PFSK-1 (cell line): ENCODE results near the gene BMAL1.

Experiments used
- FOXP2 ChIP-seq: optimal IDR thresholded peaks from 2 replicates; pipeline ENCODE3; 2011; ENCODE audit warnings: borderline replicate concordance, control low read depth, inconsistent platforms; ENCODE audit not compliant: insufficient read depth; ENCODE audit errors: extremely low read length, extremely low read depth
- POLR2AphosphoS5 ChIP-seq: IDR thresholded peaks from 2 replicates; pipeline ENCODE4 v1.6.1; 2012; ENCODE audit warnings: low read depth, mild to moderate bottlenecking, control low read depth, low read length, moderate library complexity
- SIN3A ChIP-seq: IDR thresholded peaks from 2 replicates; pipeline ENCODE4 v1.6.1; 2012; ENCODE audit warnings: mild to moderate bottlenecking, low read length, moderate library complexity, borderline replicate concordance; ENCODE audit not compliant: insufficient read depth
- TAF1 ChIP-seq: IDR thresholded peaks from 2 replicates; pipeline ENCODE4 v1.6.1; 2012; ENCODE audit warnings: low read length, control low read depth, borderline replicate concordance; ENCODE audit not compliant: insufficient read depth
- TF ChIP-seq, protein P1 (sequence below), 2 experiments: IDR thresholded peaks; 2 replicates each; pipeline versions ENCODE4 v1.6.1 to v1.8.0; 2011 to 2012; ENCODE audit warnings: low read depth in 2 of 2, low read length in 2 of 2, control low read depth in 1 of 2, inconsistent platforms in 1 of 2, mild to moderate bottlenecking in 1 of 2, moderate library complexity in 1 of 2; ENCODE audit not compliant: insufficient read depth in 1 of 2

The BMAL1 gene

DNA sequence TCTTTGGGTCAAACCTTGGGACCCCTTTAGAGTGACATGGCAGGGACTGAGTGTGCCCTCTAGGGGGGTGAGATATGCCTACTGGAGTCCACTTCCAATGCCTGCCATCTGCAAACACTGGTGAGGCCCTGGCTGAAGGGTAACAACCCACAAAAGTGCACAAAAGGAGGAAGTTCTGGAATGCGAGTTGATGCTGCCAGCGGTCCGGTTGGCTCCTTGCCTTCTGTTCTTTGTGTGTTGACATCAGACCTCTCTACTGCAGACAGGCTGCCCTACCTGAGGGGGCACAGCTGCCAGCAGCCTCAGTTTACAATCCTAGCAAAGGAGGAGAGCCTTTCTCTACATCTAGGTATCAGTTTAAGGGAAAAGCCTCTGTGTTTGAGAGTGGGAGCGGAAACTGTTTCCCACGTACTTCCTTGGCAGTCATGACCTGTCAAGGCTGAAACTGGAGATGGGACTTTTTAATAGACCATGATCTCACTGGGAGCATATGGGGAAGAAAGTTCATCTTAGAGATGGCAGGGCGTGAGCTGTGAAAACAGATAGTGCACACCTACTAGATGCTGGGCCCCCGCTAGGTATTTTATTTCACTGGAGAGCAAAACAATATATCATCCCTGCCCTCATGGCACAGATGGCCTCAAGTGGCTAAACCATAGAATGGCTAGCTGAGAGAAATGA lies 27.2 kb downstream of the BMAL1 start:
- TF ChIP-seq POLR2AphosphoS5 (no peak), SIN3A (no peak), FOXP2 (no peak), TAF1 (no peak)
- TF ChIP-seq, protein P1, sequence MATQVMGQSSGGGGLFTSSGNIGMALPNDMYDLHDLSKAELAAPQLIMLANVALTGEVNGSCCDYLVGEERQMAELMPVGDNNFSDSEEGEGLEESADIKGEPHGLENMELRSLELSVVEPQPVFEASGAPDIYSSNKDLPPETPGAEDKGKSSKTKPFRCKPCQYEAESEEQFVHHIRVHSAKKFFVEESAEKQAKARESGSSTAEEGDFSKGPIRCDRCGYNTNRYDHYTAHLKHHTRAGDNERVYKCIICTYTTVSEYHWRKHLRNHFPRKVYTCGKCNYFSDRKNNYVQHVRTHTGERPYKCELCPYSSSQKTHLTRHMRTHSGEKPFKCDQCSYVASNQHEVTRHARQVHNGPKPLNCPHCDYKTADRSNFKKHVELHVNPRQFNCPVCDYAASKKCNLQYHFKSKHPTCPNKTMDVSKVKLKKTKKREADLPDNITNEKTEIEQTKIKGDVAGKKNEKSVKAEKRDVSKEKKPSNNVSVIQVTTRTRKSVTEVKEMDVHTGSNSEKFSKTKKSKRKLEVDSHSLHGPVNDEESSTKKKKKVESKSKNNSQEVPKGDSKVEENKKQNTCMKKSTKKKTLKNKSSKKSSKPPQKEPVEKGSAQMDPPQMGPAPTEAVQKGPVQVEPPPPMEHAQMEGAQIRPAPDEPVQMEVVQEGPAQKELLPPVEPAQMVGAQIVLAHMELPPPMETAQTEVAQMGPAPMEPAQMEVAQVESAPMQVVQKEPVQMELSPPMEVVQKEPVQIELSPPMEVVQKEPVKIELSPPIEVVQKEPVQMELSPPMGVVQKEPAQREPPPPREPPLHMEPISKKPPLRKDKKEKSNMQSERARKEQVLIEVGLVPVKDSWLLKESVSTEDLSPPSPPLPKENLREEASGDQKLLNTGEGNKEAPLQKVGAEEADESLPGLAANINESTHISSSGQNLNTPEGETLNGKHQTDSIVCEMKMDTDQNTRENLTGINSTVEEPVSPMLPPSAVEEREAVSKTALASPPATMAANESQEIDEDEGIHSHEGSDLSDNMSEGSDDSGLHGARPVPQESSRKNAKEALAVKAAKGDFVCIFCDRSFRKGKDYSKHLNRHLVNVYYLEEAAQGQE (IDR thresholded peaks at IDR 0.05; ENCODE audit: insufficient read depth in 1 of 2, low read depth in 2 of 2, low read length in 2 of 2), result no peak

DNA sequence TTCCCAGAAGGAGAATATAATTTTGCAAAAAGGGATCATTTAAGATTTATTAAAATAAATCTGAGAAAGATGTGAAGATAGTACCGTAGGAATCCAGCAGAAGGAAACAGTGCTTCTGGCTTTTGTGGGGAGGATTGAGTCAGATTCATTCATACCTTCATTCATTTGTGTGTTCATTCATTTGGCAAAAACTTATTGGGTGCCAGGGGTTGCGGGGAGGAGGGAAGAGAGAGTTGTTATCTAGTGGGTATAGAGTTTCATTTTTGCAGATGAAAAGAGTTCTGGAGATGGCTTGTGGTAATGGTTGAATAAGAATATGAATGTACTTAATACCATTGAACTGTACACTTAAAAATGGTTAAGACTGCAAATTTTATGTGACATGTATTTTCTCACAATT lies 31.1 kb downstream of the BMAL1 start:
- TF ChIP-seq FOXP2, result no peak
- no peak for TF ChIP-seq POLR2AphosphoS5
- no peak for TF ChIP-seq SIN3A
- TF ChIP-seq TAF1, result no peak
- TF ChIP-seq, protein P1 (IDR thresholded peaks at IDR 0.05; ENCODE audit: insufficient read depth in 1 of 2, low read depth in 2 of 2, low read length in 2 of 2), result no peak

DNA sequence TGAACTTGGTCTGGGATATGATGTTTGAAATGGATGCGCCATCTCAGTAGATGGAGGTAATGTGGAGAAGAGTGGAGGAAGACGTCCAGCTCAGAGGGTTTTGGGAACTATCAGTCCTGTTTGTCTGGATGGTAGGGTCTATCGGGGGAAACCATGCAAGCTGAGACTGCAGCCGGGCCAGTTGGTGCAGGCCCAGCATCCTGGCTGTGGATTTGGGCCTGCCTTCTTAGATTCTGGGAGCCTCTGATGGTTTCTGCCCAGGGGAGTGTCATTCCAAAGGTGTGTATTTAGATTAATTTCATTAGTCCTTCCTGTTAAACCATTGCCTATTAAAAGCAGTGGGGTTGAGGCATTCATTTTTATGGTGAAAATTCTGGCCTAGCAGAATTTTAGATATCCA lies 31.6 kb downstream of the BMAL1 start:
- TF ChIP-seq SIN3A (no peak), FOXP2 (no peak), POLR2AphosphoS5 (no peak), TAF1 (no peak)
- TF ChIP-seq, protein P1 (IDR thresholded peaks at IDR 0.05; ENCODE audit: insufficient read depth in 1 of 2, low read depth in 2 of 2, low read length in 2 of 2), result no peak

DNA sequence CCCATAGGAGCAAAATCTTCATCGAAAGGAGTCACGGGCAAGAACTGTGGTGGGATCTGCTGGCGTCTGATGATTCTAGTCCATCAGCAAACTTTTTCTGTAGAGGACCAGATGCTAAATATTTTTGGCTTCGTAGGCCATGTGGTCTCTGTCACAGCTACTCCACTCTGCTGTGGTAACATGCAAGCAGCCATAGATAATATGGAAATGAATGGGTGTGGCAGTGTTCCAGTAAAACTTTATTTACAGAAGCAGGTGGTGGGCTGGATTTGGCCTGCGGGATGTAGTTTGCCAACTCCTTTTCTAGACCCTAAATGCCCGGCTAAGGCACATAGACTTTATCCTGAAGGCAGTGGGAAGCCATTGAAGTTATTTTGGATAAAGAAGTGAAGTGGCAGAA lies 32.9 kb downstream of the BMAL1 start:
- no peak for TF ChIP-seq SIN3A
- TF ChIP-seq, protein P1 (IDR thresholded peaks at IDR 0.05; ENCODE audit: insufficient read depth in 1 of 2, low read depth in 2 of 2, low read length in 2 of 2), result no peak
- TF ChIP-seq FOXP2, result no peak
- no peak for TF ChIP-seq POLR2AphosphoS5
- no peak for TF ChIP-seq TAF1

DNA sequence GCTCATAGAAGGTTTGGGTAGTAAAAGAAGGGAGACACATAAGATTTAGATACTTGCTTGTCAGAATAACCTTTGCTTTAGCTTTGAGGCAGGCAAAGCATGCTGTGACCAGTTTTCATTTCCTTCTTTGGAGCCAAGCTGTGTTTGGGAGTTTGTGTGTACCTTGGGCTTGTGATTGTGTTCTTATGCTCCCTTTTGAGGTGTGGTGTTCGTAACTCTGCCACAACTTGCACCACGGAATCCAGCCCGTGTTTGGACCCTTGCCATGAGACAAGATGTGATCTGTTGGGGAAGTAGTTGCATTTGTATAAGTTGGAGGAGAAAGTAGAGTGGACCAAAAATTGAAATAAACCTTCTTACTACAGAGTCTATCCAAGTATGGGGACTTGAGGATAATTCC lies 34.0 kb downstream of the BMAL1 start:
- TF ChIP-seq SIN3A, result no peak
- no peak for TF ChIP-seq FOXP2
- TF ChIP-seq POLR2AphosphoS5, result no peak
- TF ChIP-seq, protein P1 (IDR thresholded peaks at IDR 0.05; ENCODE audit: insufficient read depth in 1 of 2, low read depth in 2 of 2, low read length in 2 of 2), result no peak
- TF ChIP-seq TAF1, result no peak
